Aorta (tissue), 5 donors: Measurements from ENCODE around the gene DDX55. TPM values are rescaled to one million over a fixed set of nuclear protein-coding genes. Genes with fewer than 3 reads are reported as not detected.
"Not testable (repeated sequence)": the region's sequence is repeated elsewhere in the genome, so short reads cannot be mapped to it uniquely, and the experiment has no call there.

ENCODE experiments used
- ATAC-seq: fragments of 200-7000 bp; cut with Tn5 transposase; one replicate; pipeline ENCODE4 v1.9.1; 2022; ENCODE audit warnings: moderate library complexity; ENCODE audit not compliant: low FRiP score
- DNase-seq, 2 donors: peaks; one replicate each; pipeline ENCODE4 v3.0.0-alpha.2; 2020
- H3K27ac ChIP-seq, 2 donors: one replicate each; pipeline ENCODE4 v1.5.1; 2013; ENCODE audit warnings: low read length in 2 of 2, mild to moderate bottlenecking in 2 of 2, moderate library complexity in 2 of 2, control low read depth in 1 of 2, inconsistent platforms in 1 of 2, low read depth in 1 of 2
- H3K27me3 ChIP-seq, 2 donors: one replicate each; pipeline ENCODE4 v1.6.1; 2013; ENCODE audit warnings: control low read depth in 1 of 2, low read length in 1 of 2, mild to moderate bottlenecking in 1 of 2, moderate library complexity in 1 of 2; ENCODE audit not compliant: insufficient read depth in 2 of 2, control insufficient read depth in 1 of 2
- H3K36me3 ChIP-seq, 2 donors: one replicate each; pipeline ENCODE4 v1.6.1; 2013; ENCODE audit warnings: control low read depth in 1 of 2, low read length in 1 of 2, mild to moderate bottlenecking in 1 of 2; ENCODE audit not compliant: insufficient read depth in 2 of 2, control insufficient read depth in 1 of 2
- H3K4me1 ChIP-seq, 2 donors: one replicate each; pipeline ENCODE4 v1.6.1; 2013; ENCODE audit warnings: low read length in 2 of 2, control low read depth in 1 of 2, mild to moderate bottlenecking in 1 of 2, moderate library complexity in 1 of 2; ENCODE audit not compliant: insufficient read depth in 2 of 2, control insufficient read depth in 1 of 2
- H3K4me3 ChIP-seq, 2 donors: one replicate each; pipeline ENCODE4 v1.5.1; 2013; ENCODE audit warnings: low read length in 2 of 2, control low read depth in 1 of 2, mild to moderate bottlenecking in 1 of 2
- H3K9me3 ChIP-seq: one replicate; pipeline ENCODE4 v1.6.1; 2013; ENCODE audit warnings: mild to moderate bottlenecking, low read length; ENCODE audit not compliant: control insufficient read depth
- WGBS, 2 donors: extraction: QIAGEN DNeasy Blood & Tissue Kit; methylation state at CpG; one replicate each; pipeline ENCODE4 v1.1.7; 2013; 5-methylcytosine and 5-hydroxymethylcytosine counted together
- intact Hi-C, 2 donors: fragments of 100-400 bp; cut with DNase I; formaldehyde crosslinking; loops; one replicate each; pipeline versions ENCODE4 v1.14.2 to v1.15.0; 2022
- polyA plus RNA-seq, 2 donors: library from polyadenylated mRNA; stranded (reverse); fragments of 200-250 nt; gene quantifications; one replicate each; pipeline ENCODE4 v1.2.3, GENCODE V29; 2013
- total RNA-seq, 2 donors: library from RNA; stranded (reverse); fragmentation: NEBNext Ultra II Directional; extraction: Animal tissue kit (Norgen Biotek cat#: 25700); gene quantifications; one replicate each; pipeline ENCODE4 v1.2.1, GENCODE V29; 2021
- donor health status: healthy with polysubstance abuse.
- donor health status: Bipolar disorder and iron deficiency.
- donor health status: DM: no; HTN: no; CAD: no.
- donor health status: DM: no; HTN: no; CAD: no.
- donor health status: DM: yes; HTN: yes; CAD: no.

Gene DDX55
- total and polyA plus RNA-seq, 4 donors: 7.6 to 18.0 (median 14.5) TPM

DNA sequence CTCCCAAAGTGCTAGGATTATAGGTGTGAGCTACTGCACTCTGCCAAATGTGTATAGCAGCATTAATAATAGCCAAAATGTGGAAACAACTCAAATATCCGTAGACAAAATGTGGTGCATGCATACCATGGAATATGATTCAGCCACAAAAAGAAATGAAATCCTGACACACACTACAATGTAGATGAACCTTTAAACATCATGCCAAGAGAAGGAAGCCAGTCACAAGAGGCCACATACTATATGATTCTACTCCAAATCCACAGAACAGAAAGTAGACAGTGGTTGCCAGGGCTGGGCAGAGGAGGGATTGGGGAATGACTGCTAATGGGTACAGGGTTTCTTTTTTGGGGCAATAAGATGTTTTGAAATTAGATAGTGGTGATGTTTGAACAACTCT lies 25.3 kb upstream of the DDX55 start:
- Histone ChIP-seq H3K36me3 (no peaks in the 10 kb centered on the region), H3K9me3 (no peaks in the 10 kb centered on the region), H3K4me1 (no peaks in the 10 kb centered on the region), H3K4me3 (no peak overlapping the region), H3K27me3 (no peaks in the 10 kb centered on the region), H3K27ac (no peak overlapping the region)
- no peak for ATAC-seq
- WGBS, 2 donors: 81 to 85% methylated on average over 1 of the region's 1 CpG
- DNase-seq: no peak
- intact Hi-C loops: no loop called here

DNA sequence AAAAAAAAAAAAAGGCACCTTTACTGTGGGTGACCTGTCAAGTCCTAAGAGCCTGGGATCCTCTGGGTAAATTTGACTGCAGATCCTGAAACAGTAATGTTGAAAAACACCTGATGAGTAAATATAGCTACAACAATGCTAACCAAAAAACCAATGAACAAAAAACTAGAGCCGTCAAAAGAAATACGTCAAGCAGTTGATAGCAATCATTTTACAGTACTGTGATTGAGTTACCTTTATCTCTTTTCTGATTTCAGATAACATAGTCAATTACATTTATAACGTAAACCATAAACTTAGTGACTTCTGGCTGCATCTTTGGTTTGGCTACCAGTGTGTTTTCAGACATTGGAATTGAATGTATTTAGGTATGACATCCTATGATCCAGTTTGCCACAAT lies 23.7 kb upstream of the DDX55 start:
- Histone ChIP-seq H3K27me3 (no peaks in the 10 kb centered on the region), H3K27ac (no peak overlapping the region), H3K9me3 (no peaks in the 10 kb centered on the region), H3K36me3 (no peaks in the 10 kb centered on the region), H3K4me1 (no peaks in the 10 kb centered on the region), H3K4me3 (no peak overlapping the region)
- 92% methylated on average over 3 of the region's 3 CpGs for WGBS, 2 donors
- DNase-seq (no peak), ATAC-seq (no peak)
- intact Hi-C loops: no loop called here

DNA sequence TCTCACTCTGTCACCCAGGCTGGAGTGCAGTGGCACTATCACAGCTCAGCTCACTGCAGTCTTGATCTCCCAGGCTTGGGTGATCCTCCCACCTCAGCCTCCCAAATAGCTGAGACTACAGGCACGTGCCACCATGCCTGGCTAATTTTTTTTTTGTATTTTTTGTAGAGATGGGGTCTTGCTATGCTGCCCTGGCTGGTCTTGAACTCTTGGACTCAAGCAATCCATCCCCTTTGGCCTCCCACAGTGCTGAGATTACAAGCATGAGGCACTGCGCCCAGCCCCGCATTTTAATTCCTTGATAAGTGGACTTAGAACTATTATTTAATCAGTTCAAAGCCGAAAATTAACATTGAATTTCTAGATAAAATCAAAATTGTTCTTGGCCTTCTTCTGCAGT lies 23.1 kb upstream of the DDX55 start:
- DNase-seq, intact Hi-C loops, H3K27ac ChIP-seq, H3K9me3 ChIP-seq, H3K27me3 ChIP-seq, H3K4me1 ChIP-seq, ATAC-seq, H3K4me3 ChIP-seq, H3K36me3 ChIP-seq: not testable (repeated sequence)
- 75 to 80% methylated on average over 4 of the region's 4 CpGs for WGBS, 2 donors

DNA sequence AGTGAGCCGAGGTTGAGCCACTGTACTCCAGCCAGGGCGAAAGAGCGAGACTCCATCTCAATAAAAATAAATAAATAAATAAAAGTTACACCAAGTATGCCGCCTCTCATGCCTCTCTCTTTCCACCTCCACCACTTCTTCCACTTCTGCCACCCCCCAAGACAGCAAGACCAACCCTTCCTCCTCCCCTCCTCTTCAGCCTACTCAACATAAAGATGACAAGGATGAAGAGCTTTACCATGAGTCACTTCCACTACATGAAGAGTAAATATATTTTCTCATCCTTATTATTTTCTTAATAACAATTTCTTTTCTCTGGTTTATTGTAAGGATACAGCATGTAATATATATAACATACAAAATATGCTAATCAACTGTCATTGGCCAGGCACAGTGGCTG lies 21.1 kb upstream of the DDX55 start:
- no peak overlapping the region for H3K4me3 ChIP-seq
- H3K27ac ChIP-seq: no peak overlapping the region
- 91 to 94% methylated on average over 4 of the region's 4 CpGs for WGBS, 2 donors
- no peaks in the 10 kb centered on the region for H3K27me3 ChIP-seq
- ATAC-seq: no peak
- no peaks in the 10 kb centered on the region for H3K36me3 ChIP-seq
- intact Hi-C loops: loop anchor here (5.0 kb wide), 5 partner anchors 48 to 218 kb away; partner anchors contain the start of genes RILPL1 (in 2 of the 2), KMT5A (in 1 of the 2) and SBNO1 (in 1 of the 2)
- peaks cover 0 to 1% of the 10 kb centered on the region in 2 donors for H3K4me1 ChIP-seq
- no peaks in the 10 kb centered on the region for H3K9me3 ChIP-seq
- DNase-seq: no peak

DNA sequence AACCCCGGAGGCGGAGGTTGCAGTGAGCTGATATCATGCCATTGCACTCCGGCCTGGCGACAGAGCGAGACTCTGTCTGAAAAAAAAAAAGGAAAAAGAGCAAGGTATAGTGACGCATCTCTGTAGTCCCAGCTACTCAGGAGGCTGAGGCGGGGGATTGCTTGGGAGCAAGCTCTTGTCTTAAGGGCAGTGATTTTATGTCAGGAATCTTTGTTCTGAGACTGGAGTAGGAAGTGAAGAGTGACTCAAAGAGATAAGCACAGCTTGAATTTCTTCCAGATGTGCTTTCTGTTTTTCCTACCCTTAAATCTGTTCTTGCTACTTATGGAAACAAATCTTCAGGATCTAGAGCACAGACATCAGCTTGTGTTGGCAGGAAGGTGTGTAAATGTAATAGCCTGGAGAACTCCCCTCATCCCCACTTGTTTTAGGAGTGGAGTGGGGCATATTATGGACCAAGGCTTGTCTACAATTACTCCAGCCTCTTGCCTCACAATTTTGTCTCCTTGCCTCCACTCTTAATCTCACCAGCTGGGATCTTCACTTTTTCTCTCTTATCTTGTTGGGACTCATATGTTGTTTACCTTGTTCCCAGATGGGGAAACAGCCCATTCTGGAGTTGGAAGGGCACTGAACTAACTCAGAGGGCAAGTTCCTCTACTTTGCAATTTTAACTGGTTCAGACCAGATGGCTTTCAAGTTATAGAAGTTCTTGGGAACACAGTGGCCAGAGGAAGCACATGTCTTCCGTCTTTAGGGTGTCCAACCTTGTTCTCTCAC lies 10.0 kb upstream of the DDX55 start:
- Histone ChIP-seq H3K4me1 (peaks cover 3 to 4% of the 10 kb centered on the region in 2 donors), H3K9me3 (no peaks in the 10 kb centered on the region), H3K27ac (no peak overlapping the region), H3K27me3 (no peaks in the 10 kb centered on the region), H3K4me3 (no peak overlapping the region), H3K36me3 (peaks cover 0 to 8% of the 10 kb centered on the region in 2 donors)
- ATAC-seq (no peak), DNase-seq (no peak)
- 66 to 67% methylated on average over 8 of the region's 8 CpGs for WGBS, 2 donors
- intact Hi-C loops: no loop called here

DNA sequence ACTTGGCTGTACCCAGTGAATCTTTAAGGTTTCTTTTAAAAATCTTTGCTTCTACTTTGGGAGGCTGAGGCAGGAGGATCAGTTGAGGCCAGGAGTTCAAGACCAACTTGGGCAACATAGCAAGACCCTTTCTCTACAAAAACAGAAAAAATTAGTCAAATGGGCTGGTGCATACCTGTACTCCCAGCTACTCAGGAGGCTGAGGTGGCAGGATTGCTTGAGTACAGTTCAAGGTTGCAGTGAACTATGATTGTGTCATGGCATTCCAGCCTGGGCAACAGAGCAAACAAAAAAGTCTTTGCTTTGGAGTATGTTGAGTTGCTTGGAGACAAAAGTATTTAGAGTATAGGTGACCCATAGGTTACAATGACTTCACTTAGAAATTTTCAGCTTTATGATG lies 6.2 kb upstream of the DDX55 start:
- H3K27me3 ChIP-seq: no peaks in the 10 kb centered on the region
- H3K4me1 ChIP-seq: no peaks in the 10 kb centered on the region
- DNase-seq: no peak
- no peak overlapping the region for H3K4me3 ChIP-seq
- ATAC-seq: no peak
- H3K9me3 ChIP-seq: no peaks in the 10 kb centered on the region
- peaks cover 0 to 3% of the 10 kb centered on the region in 2 donors for H3K36me3 ChIP-seq
- intact Hi-C loops: no loop called here
- no peak overlapping the region for H3K27ac ChIP-seq

DNA sequence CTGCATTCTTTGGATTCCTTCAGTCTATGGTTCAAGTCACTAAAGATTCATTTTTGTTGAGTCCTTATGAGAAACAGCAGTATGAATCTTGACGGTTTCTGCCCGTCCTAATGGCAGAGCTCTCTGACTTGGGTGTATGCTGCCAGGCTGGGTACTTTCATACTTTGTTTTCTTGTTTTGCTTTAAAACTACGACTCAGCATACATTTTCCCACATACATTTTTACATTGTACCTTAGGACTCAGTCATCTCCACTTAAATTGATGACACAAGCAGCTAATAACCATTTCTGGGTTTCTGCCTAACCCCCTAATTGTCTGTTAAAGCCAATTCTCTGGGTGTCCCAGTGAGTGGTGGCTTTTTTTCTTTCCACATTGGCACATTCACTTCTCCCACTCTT lies 4.8 kb upstream of the DDX55 start:
- Histone ChIP-seq H3K9me3 (no peaks in the 10 kb centered on the region), H3K36me3 (no peaks in the 10 kb centered on the region)
- ATAC-seq: no peak

DNA sequence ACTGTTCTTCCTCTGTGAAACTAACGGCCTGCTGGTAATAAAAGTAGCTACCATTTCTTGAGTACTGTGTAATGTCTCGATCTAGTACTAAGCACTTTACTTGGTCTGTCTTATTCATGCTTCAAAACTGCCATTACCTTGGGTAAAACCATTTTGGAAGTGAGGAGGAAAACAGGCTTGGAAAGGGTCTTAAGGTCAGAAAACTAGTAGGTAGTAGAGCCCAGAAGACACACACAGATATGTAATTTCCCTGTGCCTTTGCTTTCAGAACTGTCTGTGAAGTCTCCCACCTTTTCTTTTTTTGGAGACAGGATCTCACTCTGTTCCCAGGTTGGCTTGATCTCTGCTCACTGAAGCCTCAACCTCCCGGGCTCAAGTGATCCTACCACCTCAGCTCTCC lies 3.4 kb upstream of the DDX55 start:
- WGBS, 2 donors: 69 to 72% methylated on average over 3 of the region's 3 CpGs
- Histone ChIP-seq H3K27me3 (no peaks in the 10 kb centered on the region), H3K4me1 (peaks cover 0 to 5% of the 10 kb centered on the region in 2 donors), H3K36me3 (no peaks in the 10 kb centered on the region), H3K27ac (no peak overlapping the region), H3K4me3 (no peak overlapping the region), H3K9me3 (no peaks in the 10 kb centered on the region)
- ATAC-seq: no peak
- intact Hi-C loops: no loop called here
- no peak for DNase-seq

More for the DNA sequence above, 4.8 kb upstream of the DDX55 start:
- H3K4me3 ChIP-seq: no peak overlapping the region
- WGBS, 2 donors: 45 to 60% methylated on average over 3 of the region's 3 CpGs
- no peaks in the 10 kb centered on the region for H3K27me3 ChIP-seq
- no peak for DNase-seq
- intact Hi-C loops: no loop called here
- no peak overlapping the region for H3K27ac ChIP-seq
- H3K4me1 ChIP-seq: no peaks in the 10 kb centered on the region

DNA sequence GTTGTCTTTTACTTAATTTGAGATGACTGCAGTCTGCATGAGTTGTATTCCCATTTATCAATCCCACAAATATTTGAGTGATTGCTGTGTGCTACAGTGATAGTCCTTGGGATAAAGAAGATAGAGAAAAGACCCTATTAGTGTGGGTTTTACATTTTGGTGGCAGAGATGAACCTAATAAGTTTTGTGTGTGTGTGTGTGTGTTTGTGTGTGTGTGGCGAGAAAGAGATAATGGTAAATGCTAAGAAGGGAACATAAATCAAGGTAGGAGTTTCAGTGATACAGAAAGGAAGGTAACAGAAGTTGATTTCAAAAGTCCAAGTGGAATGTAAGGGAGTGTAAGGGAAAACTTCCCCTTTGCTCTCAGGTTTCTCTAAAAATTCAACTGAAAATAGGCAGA lies 2.6 kb upstream of the DDX55 start:
- Histone ChIP-seq H3K27ac (no peak overlapping the region), H3K36me3 (no peaks in the 10 kb centered on the region), H3K9me3 (no peaks in the 10 kb centered on the region), H3K4me3 (no peak overlapping the region), H3K4me1 (peaks cover 0 to 5% of the 10 kb centered on the region in 2 donors), H3K27me3 (no peaks in the 10 kb centered on the region)
- WGBS, 2 donors: 97% methylated on average over 1 of the region's 1 CpG
- no peak for DNase-seq
- intact Hi-C loops: no loop called here
- ATAC-seq: no peak
